ENCODE measurements around the gene DPEP2.
"Not testable (repeated sequence)": the region's sequence is repeated elsewhere in the genome, so short reads cannot be mapped to it uniquely, and the experiment has no call there.

DPEP2 gene

DNA sequence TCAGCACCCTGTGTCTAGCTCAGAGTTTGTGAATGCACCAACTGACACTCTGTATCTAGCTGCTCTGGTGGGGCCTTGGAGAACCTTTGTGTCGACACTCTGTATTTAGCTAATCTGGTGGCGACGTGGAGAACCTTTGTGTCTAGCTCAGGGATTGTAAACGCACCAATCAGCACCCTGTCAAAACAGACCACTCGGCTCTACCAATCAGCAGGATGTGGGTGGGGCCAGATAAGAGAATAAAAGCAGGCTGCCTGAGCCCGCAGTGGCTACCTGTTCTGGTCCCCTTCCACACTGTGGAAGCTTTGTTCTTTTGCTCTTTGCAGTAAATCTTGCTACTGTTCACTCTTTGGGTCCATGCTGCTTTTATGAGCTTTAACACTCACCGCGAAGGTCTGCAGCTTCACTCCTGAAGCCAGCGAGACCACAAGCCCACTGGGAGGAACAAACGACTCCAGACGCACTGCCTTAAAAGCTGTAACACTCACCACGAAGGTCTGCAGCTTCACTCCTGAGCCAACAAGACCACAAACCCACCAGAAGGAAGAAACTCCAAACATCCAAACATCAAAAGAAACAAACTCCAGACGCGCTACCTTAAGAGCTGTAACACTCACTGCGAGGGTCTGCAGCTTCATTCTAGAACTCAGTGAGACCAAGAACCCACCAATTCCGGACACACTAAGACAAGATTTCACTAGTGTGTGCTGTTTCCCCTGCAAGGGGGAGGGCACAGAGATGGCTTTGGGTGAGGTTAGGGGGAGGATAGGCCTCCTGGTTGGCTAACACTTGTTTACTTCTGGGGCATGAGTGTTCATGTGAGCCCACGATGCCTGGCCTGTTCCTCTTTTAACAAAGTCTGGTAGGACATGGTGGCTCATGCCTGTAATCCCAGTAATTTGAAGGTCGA lies at the start of gene DPEP2:
DPEP2 (minus strand) TSS at position 706 of the 910 bp plus-strand sequence. CDS start 6,272 bp downstream, outside the sequence.
- DNase-seq = not testable (repeated sequence)

GRCh38 chr16:68047987-68048386 lies 48.7 kb upstream of the DPEP2 start:
- no peak for DNase-seq

DNA sequence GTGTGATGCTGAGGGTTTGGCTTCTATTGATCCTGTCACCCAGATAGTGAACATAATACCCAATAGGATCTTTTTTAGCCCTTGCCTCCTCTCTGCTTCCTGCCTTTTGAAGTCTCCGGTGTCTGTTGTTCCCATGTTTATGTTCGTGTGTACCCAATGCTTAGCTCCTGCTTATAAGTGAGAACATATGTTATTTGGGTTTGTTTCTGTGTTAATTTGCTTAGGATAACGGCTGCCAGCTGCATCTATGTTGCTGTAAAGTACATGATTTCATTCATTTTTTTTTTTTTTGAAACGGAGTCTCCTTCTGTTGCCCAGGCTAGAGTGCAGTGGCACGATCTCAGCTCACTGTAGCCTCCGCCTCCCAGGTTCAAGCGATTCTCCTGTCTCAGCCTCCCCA lies 46.8 kb upstream of the DPEP2 start:
- DNase-seq = no peak

GRCh38 chr16:68041783-68042182 lies 42.5 kb upstream of the DPEP2 start:
- DNase-seq = no peak

GRCh38 chr16:68040506-68041288 lies 41.4 kb upstream of the DPEP2 start:
- DNase-seq = peak; percentile 43

- DNase-seq = no peak
Observed at GRCh38 chr16:68037841-68038597, 38.7 kb upstream of the DPEP2 start.

DNA sequence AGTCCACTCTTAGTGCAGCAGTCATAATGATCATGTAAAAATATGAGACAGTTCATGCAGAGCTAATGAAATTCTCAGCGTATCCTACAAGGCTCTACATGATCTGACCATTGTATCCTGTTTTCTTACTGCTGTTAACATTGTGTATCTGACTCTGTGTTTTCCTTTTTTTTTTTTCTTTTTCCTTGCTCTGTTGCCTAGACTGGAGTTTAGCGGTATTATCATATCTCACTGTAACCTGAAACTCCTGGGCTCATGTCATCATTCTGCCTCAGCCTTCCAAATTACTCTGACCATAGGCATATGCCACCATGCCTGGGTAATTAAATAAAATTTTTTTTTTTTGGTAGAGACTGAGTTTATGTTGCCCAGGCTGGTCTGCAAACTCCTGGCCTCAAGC lies 35.9 kb upstream of the DPEP2 start:
- no peak for DNase-seq

DNA sequence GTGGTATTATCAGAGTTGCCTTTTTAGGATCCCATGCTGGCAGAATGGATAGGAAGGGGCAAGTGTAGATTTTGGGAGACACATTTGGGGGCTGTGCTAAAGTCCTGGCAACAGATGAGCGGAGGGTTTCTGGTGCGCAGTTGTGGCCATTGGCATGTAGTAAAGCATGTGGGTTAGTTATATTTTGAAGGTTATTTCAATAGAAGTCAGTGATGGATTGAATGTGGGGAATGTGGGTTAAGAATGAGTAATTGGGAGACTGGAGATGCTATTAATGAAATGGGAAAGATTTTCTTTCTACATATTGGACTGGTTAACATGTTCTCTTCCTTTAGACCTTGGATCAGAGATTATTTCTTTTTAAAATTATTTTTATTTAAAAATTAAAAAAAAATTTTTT lies 33.8 kb upstream of the DPEP2 start:
- no peak for DNase-seq

DNA sequence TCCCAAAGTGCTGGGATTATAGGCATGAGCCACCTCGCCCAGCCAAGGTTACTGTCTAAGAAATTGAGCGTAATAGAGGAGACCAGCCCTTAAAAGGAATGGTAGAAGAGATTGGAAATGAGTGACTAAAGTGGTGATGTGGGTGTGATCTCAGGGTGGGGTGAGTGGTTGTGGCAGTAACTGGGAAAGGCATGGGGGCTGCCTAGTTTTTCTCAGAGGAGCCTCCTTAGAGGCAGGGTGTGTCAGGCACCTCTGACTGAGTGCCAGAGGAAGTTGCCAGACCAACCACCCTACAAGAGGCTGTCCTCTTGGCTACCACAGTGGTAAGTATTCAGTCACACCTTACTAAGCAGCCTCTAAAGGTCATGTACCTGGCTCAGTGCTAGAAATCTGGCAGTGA lies 32.7 kb upstream of the DPEP2 start:
- DNase-seq = no peak

DNA sequence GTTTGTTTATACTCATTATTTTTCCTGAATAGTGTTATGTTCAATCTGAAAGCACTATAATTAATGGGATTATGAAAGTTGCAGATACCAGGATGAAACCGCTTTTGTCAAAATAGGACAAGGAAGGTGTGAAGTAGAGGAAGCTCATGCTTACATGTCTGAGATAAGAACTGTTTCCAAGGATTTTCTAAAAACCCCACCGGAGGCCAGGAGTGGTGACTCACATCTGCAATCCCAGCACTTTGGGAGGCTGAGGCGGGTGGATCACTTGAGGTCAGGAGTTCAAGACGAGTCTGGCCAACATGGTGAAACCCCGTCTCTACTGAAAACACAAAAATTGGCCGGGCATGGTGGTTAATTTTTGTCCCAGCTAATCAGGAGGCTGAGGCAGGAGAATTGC lies 30.8 kb upstream of the DPEP2 start:
- DNase-seq = not testable (repeated sequence)

- DNase-seq = no peak
Observed at GRCh38 chr16:68028996-68029395, 29.7 kb upstream of the DPEP2 start.

GRCh38 chr16:68022728-68023537 lies 23.6 kb upstream of the DPEP2 start, which contains the start of the genes DDX28 and DUS2:
TSS of gene DDX28 (minus strand) at chr16:68023232. CDS start at chr16:68023202, 30 bp downstream.
TSS of gene DUS2 (plus strand) at chr16:68023284. CDS start at chr16:68038024, 14,740 bp downstream.
- DNase-seq = peak; percentile 86

- no peak for DNase-seq
Observed at GRCh38 chr16:68022278-68022727, 23.0 kb upstream of the DPEP2 start.

DNA sequence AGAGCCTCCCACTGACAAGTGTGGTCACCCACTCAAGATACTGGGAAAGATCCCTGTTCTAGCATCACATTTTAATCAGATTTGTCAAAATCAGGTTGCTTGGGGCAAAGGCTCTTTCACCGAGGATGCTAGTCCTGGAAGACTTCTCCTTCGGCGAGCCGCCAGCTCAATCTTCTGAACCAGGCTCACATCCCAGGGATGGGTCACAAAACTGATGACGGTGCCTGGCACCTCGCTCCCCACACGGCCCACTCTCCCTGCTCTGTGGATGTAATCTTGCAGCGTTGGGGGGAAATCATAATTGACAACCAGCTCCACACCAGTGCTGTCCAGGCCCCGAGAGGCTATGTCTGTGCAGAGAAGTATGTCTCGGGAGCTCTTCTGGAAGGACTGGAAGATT lies 22.2 kb upstream of the DPEP2 start:
- DNase-seq = no peak

DNA sequence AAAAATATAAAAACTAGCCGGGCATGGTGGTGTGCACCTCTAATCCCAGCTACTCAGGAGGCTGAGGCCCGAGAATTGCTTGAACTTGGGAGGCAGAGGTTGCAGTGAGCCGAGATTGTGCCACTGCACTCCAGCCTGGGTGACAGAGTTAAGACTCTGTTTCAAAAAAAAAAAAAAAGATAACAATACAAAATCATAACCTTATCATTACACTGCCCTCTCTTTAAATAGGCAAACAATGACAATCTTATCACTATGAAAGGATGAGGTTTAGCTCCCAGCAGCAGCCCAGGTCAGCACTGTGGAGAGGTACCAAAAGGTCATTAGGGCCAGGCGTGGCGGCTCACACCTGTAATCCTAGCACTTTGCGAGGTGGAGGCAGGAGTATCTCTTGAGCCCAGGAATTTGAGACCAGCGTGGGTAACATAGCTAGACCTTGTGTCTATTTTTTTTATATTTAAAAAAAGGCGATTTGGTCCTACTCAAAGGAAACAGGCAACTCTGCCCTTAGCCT lies 19.9 kb upstream of the DPEP2 start:
- DNase-seq = no peak

- DNase-seq = no peak
Observed at GRCh38 chr16:68015681-68016080, 16.4 kb upstream of the DPEP2 start, which contains the start of gene DPEP2NB. TSS of gene DPEP2NB (minus strand) at chr16:68015911. CDS start at chr16:68015770, 141 bp downstream.

DNA sequence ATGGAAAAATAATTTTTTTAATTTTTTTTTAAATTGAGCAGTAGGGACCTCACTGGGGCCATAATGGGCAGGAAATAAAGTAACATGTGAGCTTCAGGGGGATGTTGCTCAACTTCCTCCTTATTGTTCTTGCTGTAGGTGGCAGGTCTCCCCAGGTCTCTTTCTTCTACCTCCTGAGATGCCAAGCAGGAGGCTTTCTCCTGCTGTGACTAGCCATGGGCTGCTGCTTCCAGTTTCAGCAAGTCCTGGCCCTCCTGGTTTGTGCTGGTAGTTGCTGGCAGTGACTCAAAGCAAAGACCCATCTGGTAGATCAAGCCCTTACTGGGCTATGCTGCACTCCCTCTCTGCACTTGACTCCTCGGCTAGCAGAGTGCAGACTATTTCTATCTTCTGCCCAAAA lies 14.2 kb upstream of the DPEP2 start:
- no peak for DNase-seq

- not testable (repeated sequence) for DNase-seq
Observed at GRCh38 chr16:68009872-68010271, 10.6 kb upstream of the DPEP2 start.

DNA sequence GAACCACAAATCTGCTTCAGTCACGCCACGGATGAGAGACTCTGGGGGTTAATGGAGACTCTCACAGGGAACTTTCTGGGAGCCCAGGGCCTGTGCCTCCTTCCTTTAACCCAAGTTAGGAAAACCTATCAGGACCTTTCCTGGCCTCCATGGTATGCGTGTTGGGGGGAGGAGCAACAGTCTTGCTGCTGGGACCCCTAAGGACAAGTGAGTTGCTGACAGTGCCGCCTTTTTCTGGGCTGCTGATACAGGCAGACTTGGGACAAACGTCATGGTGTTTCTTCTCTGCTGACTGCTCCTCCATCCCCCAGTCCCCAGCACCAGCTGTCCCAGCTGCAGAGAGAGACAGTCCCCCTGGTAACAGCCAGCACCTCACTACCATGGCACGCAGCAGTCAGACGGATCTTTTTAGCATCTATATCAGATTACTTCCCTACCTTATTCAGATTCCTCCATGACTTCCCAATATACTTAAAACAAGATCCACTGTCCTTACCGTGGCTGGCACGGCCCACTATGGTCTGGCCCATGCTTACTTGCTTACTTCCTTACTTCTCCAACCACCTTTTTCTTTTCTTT lies 10.0 kb upstream of the DPEP2 start:
- no peak for DNase-seq

DNA sequence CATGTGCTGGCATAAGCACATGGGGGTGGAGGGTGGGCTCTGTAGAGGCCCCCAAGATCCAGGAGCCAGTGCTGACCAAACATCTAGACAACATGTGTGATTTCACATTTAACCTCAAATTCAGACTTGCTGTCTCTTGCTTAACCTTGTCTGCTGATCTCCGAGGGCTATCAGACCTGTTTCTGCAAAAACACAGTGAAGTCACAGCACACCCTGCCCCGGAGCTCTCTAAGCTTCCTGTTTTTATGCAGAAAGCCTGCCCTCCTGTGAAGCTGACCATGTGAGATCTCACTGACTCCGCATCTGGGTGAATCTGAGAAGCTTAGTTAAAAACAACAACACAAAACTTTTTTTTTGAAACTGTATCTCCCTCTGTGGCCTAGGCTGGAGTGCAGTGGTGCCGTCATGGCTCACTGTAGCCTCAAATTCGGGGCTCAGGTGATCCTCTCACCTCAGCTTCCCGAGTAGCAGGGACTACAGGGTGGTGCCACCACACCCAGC lies 6.6 kb upstream of the DPEP2 start:
- no peak for DNase-seq

DNA sequence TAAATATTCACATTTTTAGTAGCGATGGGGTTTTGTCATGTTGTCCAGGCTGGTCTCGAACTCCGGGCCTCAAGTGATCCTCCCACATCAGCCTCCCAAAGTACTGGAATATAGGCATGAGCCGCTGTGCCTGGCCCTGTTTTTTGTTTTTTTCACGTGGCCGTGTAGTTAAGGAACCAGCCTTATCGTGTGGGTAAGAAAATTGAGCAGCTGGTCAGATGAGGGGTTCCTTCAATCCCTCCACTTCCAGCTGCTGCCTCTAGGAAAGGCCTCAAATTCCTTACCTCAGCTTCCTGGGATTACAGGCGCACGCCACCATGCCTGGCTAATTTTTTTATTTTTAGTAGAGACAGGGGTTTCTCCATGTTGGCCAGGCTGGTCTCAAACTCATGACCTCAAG lies 5.9 kb upstream of the DPEP2 start:
- DNase-seq = no peak

Measured in NCI-H1092 (cell line).